CD4-positive, alpha-beta T cell treated with Interleukin-2 at 100 ng/mL for 4 hours (primary cell): ENCODE data around the gene MANSC1.
"Not testable (repeated sequence)": the region's sequence is repeated elsewhere in the genome, so short reads cannot be mapped to it uniquely, and the experiment has no call there.

Experiments used
- DNase-seq: peaks from one replicate; pipeline ENCODE4 v3.0.0-alpha.2; 2020; ENCODE audit warnings: low spot score

The MANSC1 gene

GRCh38 chr12:12365446-12365802 lies 15.4 kb upstream of the MANSC1 start:
- no peak for DNase-seq

- no peak for DNase-seq
Measured at GRCh38 chr12:12364787-12365445, 14.9 kb upstream of the MANSC1 start.

GRCh38 chr12:12358528-12358927 lies 8.5 kb upstream of the MANSC1 start:
- DNase-seq: no peak

- peak; percentile 35 for DNase-seq
Measured at GRCh38 chr12:12357719-12358461, 7.8 kb upstream of the MANSC1 start.

- peak; percentile 99 for DNase-seq
Measured at GRCh38 chr12:12356896-12357718, 7.1 kb upstream of the MANSC1 start, which contains the start of gene BORCS5. Gene BORCS5 (plus strand): TSS chr12:12357078. CDS start chr12:12357452, 374 bp downstream.

- DNase-seq: no peak
Measured at GRCh38 chr12:12356467-12356895, 6.4 kb upstream of the MANSC1 start.

GRCh38 chr12:12353807-12354206 lies 3.8 kb upstream of the MANSC1 start:
- no peak for DNase-seq

GRCh38 chr12:12353276-12353675 lies 3.2 kb upstream of the MANSC1 start:
- DNase-seq: no peak

GRCh38 chr12:12351468-12352185 lies 1.6 kb upstream of the MANSC1 start:
- DNase-seq: not testable (repeated sequence)

- DNase-seq: no peak
Measured at GRCh38 chr12:12350868-12351463, 924 bp upstream of the MANSC1 start.

- no peak for DNase-seq
Measured at GRCh38 chr12:12338527-12339168, 11.4 kb downstream of the MANSC1 start.

GRCh38 chr12:12336511-12336910 lies 13.5 kb downstream of the MANSC1 start:
- DNase-seq: no peak

GRCh38 chr12:12336049-12336411 lies 14.0 kb downstream of the MANSC1 start:
- DNase-seq: no peak

GRCh38 chr12:12334367-12335040 lies 15.5 kb downstream of the MANSC1 start:
- DNase-seq: peak; percentile 66

- DNase-seq: no peak
Measured at GRCh38 chr12:12333407-12334366, 16.4 kb downstream of the MANSC1 start.

- DNase-seq: no peak
Measured at GRCh38 chr12:12331896-12332295, 18.1 kb downstream of the MANSC1 start.

GRCh38 chr12:12331244-12331771 lies 18.7 kb downstream of the MANSC1 start:
- no peak for DNase-seq

- peak; percentile 64 for DNase-seq
Measured at GRCh38 chr12:12327802-12328201, 22.2 kb downstream of the MANSC1 start.

- no peak for DNase-seq
Measured at GRCh38 chr12:12326262-12326661, 23.8 kb downstream of the MANSC1 start.
